Measurements from ENCODE around the gene HS6ST1. TPM values are rescaled to one million over a fixed set of nuclear protein-coding genes. Genes with fewer than 3 reads are reported as not detected.

HS6ST1 gene
- total RNA-seq, 4 donors from 2014 or later = 20.5 to 43.6 (median 32.1) TPM

DNA sequence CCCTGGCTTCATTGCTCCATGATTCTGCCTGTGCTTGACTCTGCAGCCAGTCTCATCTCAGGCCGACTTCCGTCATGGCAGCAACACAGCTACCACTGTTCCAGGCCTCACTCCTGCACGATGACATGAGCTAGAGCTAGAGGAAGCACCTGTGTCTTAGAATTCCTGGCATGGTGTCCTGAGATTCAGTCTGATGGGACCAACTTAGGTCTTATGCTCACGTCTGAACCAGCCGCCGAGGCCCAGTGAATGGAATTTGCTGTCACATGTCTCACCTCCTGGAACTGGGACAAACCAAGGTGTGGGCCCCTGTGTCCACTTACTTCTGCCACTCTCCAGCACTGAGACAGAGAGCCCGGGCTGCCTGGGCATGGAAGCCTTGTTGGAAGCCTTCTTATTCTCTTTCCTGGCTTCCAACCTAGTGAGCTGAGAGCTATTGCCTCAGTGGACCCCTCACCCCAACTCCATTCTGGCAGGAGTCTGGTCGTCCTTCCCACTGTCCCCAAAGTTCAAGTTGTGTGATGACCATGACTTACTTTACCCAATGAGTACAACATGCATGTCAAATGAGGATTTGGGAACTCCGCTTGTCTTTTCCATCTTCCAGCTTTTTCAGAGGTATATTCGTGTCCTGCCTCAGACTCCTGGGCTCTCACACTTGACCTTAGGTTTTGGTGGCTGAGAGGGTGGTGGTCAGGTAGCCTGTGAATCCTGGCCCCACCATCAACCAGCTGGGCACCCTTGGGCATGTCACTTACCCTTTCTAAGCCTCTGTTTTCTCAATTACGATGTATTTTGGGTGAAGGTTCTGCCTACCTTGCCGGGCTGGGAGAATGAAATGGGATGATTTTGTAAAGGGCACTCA lies 39.1 kb upstream of the HS6ST1 start:
- H3K9me3 ChIP-seq = no peaks in the 10 kb centered on the region
- no peak overlapping the region for H3K27ac ChIP-seq
- no peak for ATAC-seq
- peaks cover 0 to 11% (median 6%) of the 10 kb centered on the region in 3 donors for H3K4me1 ChIP-seq
- H3K36me3 ChIP-seq = no peaks in the 10 kb centered on the region
- TF ChIP-seq, protein P1, sequence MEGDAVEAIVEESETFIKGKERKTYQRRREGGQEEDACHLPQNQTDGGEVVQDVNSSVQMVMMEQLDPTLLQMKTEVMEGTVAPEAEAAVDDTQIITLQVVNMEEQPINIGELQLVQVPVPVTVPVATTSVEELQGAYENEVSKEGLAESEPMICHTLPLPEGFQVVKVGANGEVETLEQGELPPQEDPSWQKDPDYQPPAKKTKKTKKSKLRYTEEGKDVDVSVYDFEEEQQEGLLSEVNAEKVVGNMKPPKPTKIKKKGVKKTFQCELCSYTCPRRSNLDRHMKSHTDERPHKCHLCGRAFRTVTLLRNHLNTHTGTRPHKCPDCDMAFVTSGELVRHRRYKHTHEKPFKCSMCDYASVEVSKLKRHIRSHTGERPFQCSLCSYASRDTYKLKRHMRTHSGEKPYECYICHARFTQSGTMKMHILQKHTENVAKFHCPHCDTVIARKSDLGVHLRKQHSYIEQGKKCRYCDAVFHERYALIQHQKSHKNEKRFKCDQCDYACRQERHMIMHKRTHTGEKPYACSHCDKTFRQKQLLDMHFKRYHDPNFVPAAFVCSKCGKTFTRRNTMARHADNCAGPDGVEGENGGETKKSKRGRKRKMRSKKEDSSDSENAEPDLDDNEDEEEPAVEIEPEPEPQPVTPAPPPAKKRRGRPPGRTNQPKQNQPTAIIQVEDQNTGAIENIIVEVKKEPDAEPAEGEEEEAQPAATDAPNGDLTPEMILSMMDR (IDR thresholded peaks at IDR 0.05) = no peak
- TF ChIP-seq POLR2AphosphoS5 (IDR thresholded peaks at IDR 0.05) = no peak
- no peak for TF ChIP-seq POLR2A (IDR thresholded peaks at IDR 0.05)
- TF ChIP-seq EP300 (IDR thresholded peaks at IDR 0.05) = no peak
- H3K27me3 ChIP-seq = no peaks in the 10 kb centered on the region
- H3K4me3 ChIP-seq = no peak overlapping the region
- 79 to 100% methylated on average over 1 to 6 of the region's 12 CpGs for WGBS, 2 donors (ENCODE audit: low coverage in 1 of 2)

DNA sequence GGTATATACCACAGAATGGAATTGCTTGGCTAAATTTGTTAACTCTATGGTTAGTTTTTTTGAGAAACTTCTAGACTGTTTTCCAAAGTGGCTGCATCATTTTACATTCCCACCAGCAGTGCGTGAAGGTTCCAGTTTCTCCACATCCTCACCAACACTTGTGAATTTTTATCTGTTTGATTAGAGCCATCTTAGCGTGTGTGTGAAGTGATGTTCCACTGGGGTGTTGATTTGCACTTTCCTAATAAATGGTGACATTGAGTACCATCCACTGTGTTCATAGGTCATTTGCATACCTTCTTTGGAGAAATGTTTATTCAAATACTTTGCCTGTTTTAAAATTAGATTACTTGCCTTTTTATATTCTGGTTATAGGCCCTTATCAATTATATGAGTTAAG lies 37.5 kb upstream of the HS6ST1 start:
- Histone ChIP-seq H3K27ac (no peak overlapping the region), H3K36me3 (no peaks in the 10 kb centered on the region), H3K9me3 (peaks cover 0 to 7% (median 0%) of the 10 kb centered on the region in 3 donors), H3K4me1 (no peaks in the 10 kb centered on the region), H3K27me3 (no peaks in the 10 kb centered on the region), H3K4me3 (no peak overlapping the region)
- no peak for ATAC-seq
- TF ChIP-seq POLR2AphosphoS5 (IDR thresholded peaks at IDR 0.05) = no peak
- no peak for TF ChIP-seq EP300 (IDR thresholded peaks at IDR 0.05)
- TF ChIP-seq, protein P1 (IDR thresholded peaks at IDR 0.05) = no peak
- no peak for TF ChIP-seq POLR2A (IDR thresholded peaks at IDR 0.05)
- WGBS, 2 donors (ENCODE audit: low coverage in 1 of 2) = 79 to 92% methylated on average over 2 of the region's 2 CpGs

DNA sequence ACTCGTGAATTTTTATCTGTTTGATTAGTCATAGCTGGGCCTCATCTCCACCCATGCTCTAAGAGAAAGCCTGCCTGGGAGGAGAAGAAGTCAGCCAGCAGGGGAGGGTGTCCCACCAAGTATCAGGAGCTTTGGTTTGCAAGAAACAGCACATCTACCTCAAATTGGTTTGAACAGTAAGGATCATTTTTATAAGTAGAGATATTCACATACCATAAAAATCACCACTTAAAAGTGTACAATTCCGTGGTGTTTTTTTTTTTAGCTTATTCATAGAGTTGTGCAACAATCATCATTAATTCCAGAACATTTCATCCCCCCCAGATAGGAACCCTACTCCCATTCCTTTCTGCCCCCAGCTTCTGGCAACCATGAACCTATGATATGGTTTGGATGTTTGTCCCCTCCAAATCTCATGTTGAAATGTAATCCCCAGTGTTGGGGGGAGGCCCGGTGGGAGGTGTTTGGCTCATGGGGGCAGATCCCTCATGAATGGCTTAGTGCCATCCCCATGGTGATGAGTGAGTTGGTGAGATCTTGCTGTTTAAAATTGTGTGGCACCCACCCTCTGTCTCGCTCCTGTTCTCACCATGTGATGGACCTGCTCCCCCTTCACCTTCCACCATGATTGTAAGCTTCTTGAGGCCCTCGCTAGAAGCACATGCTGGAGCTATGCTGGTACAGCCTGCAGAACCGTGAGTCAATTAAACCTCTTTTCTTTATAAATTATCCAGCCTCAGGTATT lies 36.2 kb upstream of the HS6ST1 start:
- H3K27me3 ChIP-seq = no peaks in the 10 kb centered on the region
- H3K36me3 ChIP-seq = no peaks in the 10 kb centered on the region
- TF ChIP-seq, protein P1 (IDR thresholded peaks at IDR 0.05) = no peak
- TF ChIP-seq EP300 (IDR thresholded peaks at IDR 0.05) = no peak
- ATAC-seq = no peak
- H3K4me3 ChIP-seq = no peak overlapping the region
- H3K4me1 ChIP-seq = no peaks in the 10 kb centered on the region
- 79 to 80% methylated on average over 2 to 6 of the region's 6 CpGs for WGBS, 2 donors (ENCODE audit: low coverage in 1 of 2)
- peaks cover 0 to 7% (median 0%) of the 10 kb centered on the region in 3 donors for H3K9me3 ChIP-seq
- no peak overlapping the region for H3K27ac ChIP-seq

GRCh38 chr2:128354161-128354560 lies 35.5 kb upstream of the HS6ST1 start:
- no peaks in the 10 kb centered on the region for H3K27me3 ChIP-seq
- peaks cover 0 to 7% (median 0%) of the 10 kb centered on the region in 3 donors for H3K9me3 ChIP-seq
- no peak overlapping the region for H3K4me3 ChIP-seq
- no peak for ATAC-seq
- H3K4me1 ChIP-seq = peaks cover 0 to 7% (median 0%) of the 10 kb centered on the region in 3 donors
- TF ChIP-seq POLR2AphosphoS5 (IDR thresholded peaks at IDR 0.05) = no peak
- TF ChIP-seq, protein P1 (IDR thresholded peaks at IDR 0.05) = no peak
- no peak for TF ChIP-seq POLR2A (IDR thresholded peaks at IDR 0.05)
- TF ChIP-seq EP300 (IDR thresholded peaks at IDR 0.05) = no peak
- 100% methylated on average over 2 of the region's 5 CpGs; no CpG with 5 or more reads in 1 of the 2 donors for WGBS, 2 donors (ENCODE audit: low coverage in 1 of 2)
- no peaks in the 10 kb centered on the region for H3K36me3 ChIP-seq
- H3K27ac ChIP-seq = no peak overlapping the region

Data from gastroesophageal sphincter (tissue), 4 donors.